Thymus (tissue), 14 donors: ENCODE measurements around the gene POLR3B. TPM values are rescaled to one million over a fixed set of nuclear protein-coding genes. Genes with fewer than 3 reads are reported as not detected.
"Not testable (repeated sequence)": the region's sequence is repeated elsewhere in the genome, so short reads cannot be mapped to it uniquely, and the experiment has no call there.

Experiments
- DNase-seq, 9 donors: peaks; one replicate each; pipeline ENCODE4 v3.0.0-alpha.2; 2013; ENCODE audit warnings: low spot score in 9 of 9, low read depth in 6 of 9, missing footprints in 1 of 9
- H3K27ac ChIP-seq, 2 donors: one replicate each; pipeline ENCODE4 v1.5.1; 2013; ENCODE audit warnings: control low read depth in 1 of 2, low read depth in 1 of 2, low read length in 1 of 2, mild to moderate bottlenecking in 1 of 2, moderate library complexity in 1 of 2
- H3K27me3 ChIP-seq, 2 donors: one replicate each; pipeline ENCODE4 v1.5.1; 2013; ENCODE audit warnings: low read length in 1 of 2; ENCODE audit not compliant: control insufficient read depth in 2 of 2, insufficient read depth in 1 of 2
- H3K36me3 ChIP-seq, 2 donors: one replicate each; pipeline ENCODE4 v1.5.1; 2013; ENCODE audit warnings: low read length in 1 of 2, mild to moderate bottlenecking in 1 of 2, moderate library complexity in 1 of 2; ENCODE audit not compliant: control insufficient read depth in 2 of 2, insufficient read depth in 2 of 2
- H3K4me1 ChIP-seq, 2 donors: one replicate each; pipeline ENCODE4 v1.5.1; 2013; ENCODE audit warnings: low read length in 2 of 2; ENCODE audit not compliant: control insufficient read depth in 2 of 2, insufficient read depth in 2 of 2
- H3K4me3 ChIP-seq, 2 donors: one replicate each; pipeline ENCODE4 v1.5.1; 2013; ENCODE audit warnings: low read length in 2 of 2, control low read depth in 1 of 2, mild to moderate bottlenecking in 1 of 2
- H3K9me3 ChIP-seq, 2 donors: one replicate each; pipeline ENCODE4 v1.5.1; 2013; ENCODE audit warnings: low read length in 1 of 2, mild to moderate bottlenecking in 1 of 2; ENCODE audit not compliant: control insufficient read depth in 2 of 2, insufficient read depth in 1 of 2
- WGBS: extraction: QIAGEN DNeasy Blood & Tissue Kit; methylation state at CpG from one replicate; pipeline ENCODE4 v1.1.7; 2013; 5-methylcytosine and 5-hydroxymethylcytosine counted together
- long read RNA-seq, 10 donors: transcript quantifications; one replicate each; lab custom pipeline, GENCODE V29; 2026
- polyA plus RNA-seq: library from polyadenylated mRNA; stranded (reverse); fragments of 200-250 nt; gene quantifications from one replicate; pipeline ENCODE4 v1.2.3, GENCODE V29; 2013
- total RNA-seq: library from RNA; stranded (reverse); fragments of 120-200 nt; gene quantifications from one replicate; pipeline ENCODE4 v1.2.4, GENCODE V29; 2013
- donor health status: healthy.

Gene POLR3B
- 7.5 TPM for total RNA-seq
- 4.5 TPM for polyA plus RNA-seq
- long read RNA-seq, donor 1 = 0 reads
- long read RNA-seq, donor 2 = 0 reads
- long read RNA-seq, donor 3 = 0 reads
- long read RNA-seq, donor 4 = 0 reads
- long read RNA-seq, donor 5, full-length matches to known transcripts = 1 of 1 reads
- long read RNA-seq, donor 5, partial matches to known transcripts = 0 of 1 reads
- long read RNA-seq, donor 5, other reads (novel, unspliced or antisense) = 0 of 1 reads
- long read RNA-seq, donor 6, full-length matches to known transcripts = 1 of 1 reads
- long read RNA-seq, donor 6, partial matches to known transcripts = 0 of 1 reads
- long read RNA-seq, donor 6, other reads (novel, unspliced or antisense) = 0 of 1 reads
- long read RNA-seq, donor 7, full-length matches to known transcripts = 2 of 2 reads
- long read RNA-seq, donor 7, partial matches to known transcripts = 0 of 2 reads
- long read RNA-seq, donor 7, other reads (novel, unspliced or antisense) = 0 of 2 reads
- long read RNA-seq, donor 8 = 0 reads
- long read RNA-seq, donor 9, full-length matches to known transcripts = 2 of 2 reads
- long read RNA-seq, donor 9, partial matches to known transcripts = 0 of 2 reads
- long read RNA-seq, donor 9, other reads (novel, unspliced or antisense) = 0 of 2 reads
- long read RNA-seq, donor 10 = 0 reads

- WGBS = under 1% methylated on average over 63 of the region's 63 CpGs
- Histone ChIP-seq H3K36me3 (no peaks in the 10 kb centered on the region), H3K27me3 (no peaks in the 10 kb centered on the region), H3K27ac (peak within 1 kb of the TSS; percentile 93 to 94), H3K4me1 (peaks cover 5 to 10% of the 10 kb centered on the region in 2 donors), H3K9me3 (peaks cover 0 to 1% of the 10 kb centered on the region in 2 donors), H3K4me3 (peak within 1 kb of the TSS; percentile 65 to 70)
- DNase-seq = peak; percentile 88 to 98 (median 94)
Measured at GRCh38 chr12:106357549-106358395, at the start of gene POLR3B. Gene POLR3B, plus strand, starts transcription at chr12:106357748. Its CDS starts 132 bp downstream, at chr12:106357880.

GRCh38 chr12:106308121-106308520 is 49.4 kb upstream of the POLR3B start:
- H3K36me3 ChIP-seq = peaks cover 0 to 3% of the 10 kb centered on the region in 2 donors
- no peaks in the 10 kb centered on the region for H3K9me3 ChIP-seq
- no peak for DNase-seq
- H3K4me3 ChIP-seq = no peak overlapping the region
- H3K4me1 ChIP-seq = peaks cover 10% of the 10 kb centered on the region in 2 donors
- no peak overlapping the region for H3K27ac ChIP-seq
- WGBS = 93% methylated on average over 1 of the region's 1 CpG
- no peaks in the 10 kb centered on the region for H3K27me3 ChIP-seq

- peaks cover 6 to 10% of the 10 kb centered on the region in 2 donors for H3K4me1 ChIP-seq
- H3K27me3 ChIP-seq = no peaks in the 10 kb centered on the region
- no peak overlapping the region for H3K27ac ChIP-seq
- WGBS = 97% methylated on average over 3 of the region's 3 CpGs
- H3K4me3 ChIP-seq = no peak overlapping the region
- DNase-seq = no peak
- no peaks in the 10 kb centered on the region for H3K9me3 ChIP-seq
- peaks cover 0 to 3% of the 10 kb centered on the region in 2 donors for H3K36me3 ChIP-seq
Measured at GRCh38 chr12:106308611-106309010, 48.9 kb upstream of the POLR3B start.

GRCh38 chr12:106309671-106310505 is 47.7 kb upstream of the POLR3B start:
- Histone ChIP-seq H3K27me3 (no peaks in the 10 kb centered on the region), H3K4me3 (no peak overlapping the region), H3K9me3 (no peaks in the 10 kb centered on the region), H3K36me3 (peaks cover 0 to 11% of the 10 kb centered on the region in 2 donors), H3K4me1 (no peaks in the 10 kb centered on the region), H3K27ac (no peak overlapping the region)
- no peak for DNase-seq
- WGBS = 94% methylated on average over 7 of the region's 7 CpGs

- H3K4me3 ChIP-seq = no peak overlapping the region
- no peak overlapping the region for H3K27ac ChIP-seq
- DNase-seq = no peak
- no peaks in the 10 kb centered on the region for H3K4me1 ChIP-seq
- H3K9me3 ChIP-seq = no peaks in the 10 kb centered on the region
- 96% methylated on average over 5 of the region's 5 CpGs for WGBS
- H3K27me3 ChIP-seq = no peaks in the 10 kb centered on the region
- peaks cover 6 to 14% of the 10 kb centered on the region in 2 donors for H3K36me3 ChIP-seq
Measured at GRCh38 chr12:106310687-106311086, 46.9 kb upstream of the POLR3B start.

GRCh38 chr12:106311139-106311538 is 46.4 kb upstream of the POLR3B start:
- no peak for DNase-seq
- Histone ChIP-seq H3K9me3 (no peaks in the 10 kb centered on the region), H3K4me1 (no peaks in the 10 kb centered on the region), H3K4me3 (no peak overlapping the region), H3K27ac (no peak overlapping the region), H3K36me3 (peaks cover 6 to 14% of the 10 kb centered on the region in 2 donors), H3K27me3 (no peaks in the 10 kb centered on the region)
- 62% methylated on average over 8 of the region's 8 CpGs for WGBS

GRCh38 chr12:106313413-106313812 is 44.1 kb upstream of the POLR3B start:
- not testable (repeated sequence) for H3K27me3 ChIP-seq, H3K4me1 ChIP-seq, DNase-seq, H3K27ac ChIP-seq, H3K9me3 ChIP-seq, H3K4me3 ChIP-seq
- WGBS = 85% methylated on average over 4 of the region's 4 CpGs
- peaks cover 16 to 23% of the 10 kb centered on the region in 2 donors for H3K36me3 ChIP-seq

GRCh38 chr12:106315523-106315922 is 42.0 kb upstream of the POLR3B start:
- no peak overlapping the region for H3K4me3 ChIP-seq
- no peaks in the 10 kb centered on the region for H3K27me3 ChIP-seq
- no peaks in the 10 kb centered on the region for H3K9me3 ChIP-seq
- H3K36me3 ChIP-seq = peaks cover 27 to 35% of the 10 kb centered on the region in 2 donors
- DNase-seq = no peak
- 92% methylated on average over 4 of the region's 4 CpGs for WGBS
- H3K27ac ChIP-seq = no peak overlapping the region
- no peaks in the 10 kb centered on the region for H3K4me1 ChIP-seq
